Panc1 (cell line): Measurements from ENCODE around the gene MPZL3.

ENCODE experiments used
- POLR2AphosphoS5 ChIP-seq: IDR thresholded peaks from 2 replicates; pipeline ENCODE4 v1.6.1; 2012; ENCODE audit warnings: mild to moderate bottlenecking, low read depth, low read length, moderate library complexity
- SIN3A ChIP-seq: IDR thresholded peaks from 2 replicates; pipeline ENCODE4 v1.6.1; 2012; ENCODE audit warnings: low read depth, mild to moderate bottlenecking, low read length, moderate library complexity, borderline replicate concordance; ENCODE audit not compliant: insufficient read depth
- TF ChIP-seq, protein P1 (sequence below): fragments of 450-650 bp; IDR thresholded peaks from 2 replicates; pipeline ENCODE4 v1.5.1; 2017; ENCODE audit warnings: mild to moderate bottlenecking
- TF ChIP-seq, protein P2 (sequence below), 2 experiments: IDR thresholded peaks; 2 replicates each; pipeline ENCODE4 v1.6.1; 2011 to 2012; ENCODE audit warnings: low read depth in 2 of 2, control low read depth in 1 of 2, low read length in 1 of 2, mild to moderate bottlenecking in 1 of 2, moderate library complexity in 1 of 2; ENCODE audit not compliant: insufficient read depth in 1 of 2

- TF ChIP-seq, protein P1, sequence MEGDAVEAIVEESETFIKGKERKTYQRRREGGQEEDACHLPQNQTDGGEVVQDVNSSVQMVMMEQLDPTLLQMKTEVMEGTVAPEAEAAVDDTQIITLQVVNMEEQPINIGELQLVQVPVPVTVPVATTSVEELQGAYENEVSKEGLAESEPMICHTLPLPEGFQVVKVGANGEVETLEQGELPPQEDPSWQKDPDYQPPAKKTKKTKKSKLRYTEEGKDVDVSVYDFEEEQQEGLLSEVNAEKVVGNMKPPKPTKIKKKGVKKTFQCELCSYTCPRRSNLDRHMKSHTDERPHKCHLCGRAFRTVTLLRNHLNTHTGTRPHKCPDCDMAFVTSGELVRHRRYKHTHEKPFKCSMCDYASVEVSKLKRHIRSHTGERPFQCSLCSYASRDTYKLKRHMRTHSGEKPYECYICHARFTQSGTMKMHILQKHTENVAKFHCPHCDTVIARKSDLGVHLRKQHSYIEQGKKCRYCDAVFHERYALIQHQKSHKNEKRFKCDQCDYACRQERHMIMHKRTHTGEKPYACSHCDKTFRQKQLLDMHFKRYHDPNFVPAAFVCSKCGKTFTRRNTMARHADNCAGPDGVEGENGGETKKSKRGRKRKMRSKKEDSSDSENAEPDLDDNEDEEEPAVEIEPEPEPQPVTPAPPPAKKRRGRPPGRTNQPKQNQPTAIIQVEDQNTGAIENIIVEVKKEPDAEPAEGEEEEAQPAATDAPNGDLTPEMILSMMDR, result no peak
- TF ChIP-seq POLR2AphosphoS5 (no peak), SIN3A (no peak)
- TF ChIP-seq, protein P2, sequence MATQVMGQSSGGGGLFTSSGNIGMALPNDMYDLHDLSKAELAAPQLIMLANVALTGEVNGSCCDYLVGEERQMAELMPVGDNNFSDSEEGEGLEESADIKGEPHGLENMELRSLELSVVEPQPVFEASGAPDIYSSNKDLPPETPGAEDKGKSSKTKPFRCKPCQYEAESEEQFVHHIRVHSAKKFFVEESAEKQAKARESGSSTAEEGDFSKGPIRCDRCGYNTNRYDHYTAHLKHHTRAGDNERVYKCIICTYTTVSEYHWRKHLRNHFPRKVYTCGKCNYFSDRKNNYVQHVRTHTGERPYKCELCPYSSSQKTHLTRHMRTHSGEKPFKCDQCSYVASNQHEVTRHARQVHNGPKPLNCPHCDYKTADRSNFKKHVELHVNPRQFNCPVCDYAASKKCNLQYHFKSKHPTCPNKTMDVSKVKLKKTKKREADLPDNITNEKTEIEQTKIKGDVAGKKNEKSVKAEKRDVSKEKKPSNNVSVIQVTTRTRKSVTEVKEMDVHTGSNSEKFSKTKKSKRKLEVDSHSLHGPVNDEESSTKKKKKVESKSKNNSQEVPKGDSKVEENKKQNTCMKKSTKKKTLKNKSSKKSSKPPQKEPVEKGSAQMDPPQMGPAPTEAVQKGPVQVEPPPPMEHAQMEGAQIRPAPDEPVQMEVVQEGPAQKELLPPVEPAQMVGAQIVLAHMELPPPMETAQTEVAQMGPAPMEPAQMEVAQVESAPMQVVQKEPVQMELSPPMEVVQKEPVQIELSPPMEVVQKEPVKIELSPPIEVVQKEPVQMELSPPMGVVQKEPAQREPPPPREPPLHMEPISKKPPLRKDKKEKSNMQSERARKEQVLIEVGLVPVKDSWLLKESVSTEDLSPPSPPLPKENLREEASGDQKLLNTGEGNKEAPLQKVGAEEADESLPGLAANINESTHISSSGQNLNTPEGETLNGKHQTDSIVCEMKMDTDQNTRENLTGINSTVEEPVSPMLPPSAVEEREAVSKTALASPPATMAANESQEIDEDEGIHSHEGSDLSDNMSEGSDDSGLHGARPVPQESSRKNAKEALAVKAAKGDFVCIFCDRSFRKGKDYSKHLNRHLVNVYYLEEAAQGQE (IDR thresholded peaks at IDR 0.05; ENCODE audit: insufficient read depth in 1 of 2, low read depth in 2 of 2, low read length in 1 of 2), result no peak
These were observed 53.0 kb downstream of the MPZL3 start for GRCh38 chr11:118199135-118199534.
